Progenitor cell of endocrine pancreas (in vitro differentiated cells): Measurements from ENCODE around the gene LELP1. TPM values are rescaled to one million over a fixed set of nuclear protein-coding genes. Genes with fewer than 3 reads are reported as not detected.

Experiments
- DNase-seq: peaks from one replicate; pipeline ENCODE4 v3.0.0; 2021; ENCODE audit warnings: low spot score; ENCODE audit not compliant: unreplicated experiment
- H3K27ac Mint-ChIP-seq: 2 replicates; pipeline ENCODE4 v1.8.0; 2021; ENCODE audit warnings: mild to moderate bottlenecking, moderate library complexity, mixed read lengths
- H3K27me3 Mint-ChIP-seq: 2 replicates; pipeline ENCODE4 v1.8.0; 2021; ENCODE audit warnings: mixed read lengths
- H3K36me3 Mint-ChIP-seq: 2 replicates; pipeline ENCODE4 v1.8.0; 2022; ENCODE audit warnings: mixed read lengths; ENCODE audit not compliant: insufficient read depth
- H3K4me1 Mint-ChIP-seq: 2 replicates; pipeline ENCODE4 v1.8.0; 2021; ENCODE audit warnings: low read depth, mixed read lengths
- H3K4me3 Mint-ChIP-seq: 2 replicates; pipeline ENCODE4 v1.8.0; 2021; ENCODE audit warnings: low read depth, mild to moderate bottlenecking, moderate library complexity, mixed read lengths
- H3K9me3 Mint-ChIP-seq: 2 replicates; pipeline ENCODE4 v1.8.0; 2021; ENCODE audit warnings: low read depth, mixed read lengths
- CTCF ChIP-seq: fragments of 200-600 bp; sonication (generic); IDR thresholded peaks from one replicate; pipeline ENCODE4 v1.5.0; 2021; ENCODE audit warnings: antibody characterized with exemption, mild to moderate bottlenecking; ENCODE audit not compliant: unreplicated experiment
- total RNA-seq: library from RNA; stranded (reverse); gene quantifications from 2 replicates; pipeline ENCODE4 v1.2.1, GENCODE V29; 2021

The LELP1 gene
- total RNA-seq, 1 donor from 2014 or later, result not detected

- no peak for DNase-seq
- TF ChIP-seq CTCF, result no peak
- Mint-ChIP-seq H3K36me3 (no peaks in the 10 kb centered on the region), H3K4me1 (no peaks in the 10 kb centered on the region), H3K27me3 (peaks cover 32% of the 10 kb centered on the region), H3K4me3 (no peak overlapping the region), H3K27ac (no peak overlapping the region), H3K9me3 (no peaks in the 10 kb centered on the region)
Observed at GRCh38 chr1:153246825-153247224, 43.6 kb downstream of the LELP1 start.

- DNase-seq, result no peak
- no peak overlapping the region for H3K27ac Mint-ChIP-seq
- H3K4me1 Mint-ChIP-seq, result no peaks in the 10 kb centered on the region
- no peak for TF ChIP-seq CTCF
- H3K4me3 Mint-ChIP-seq, result no peak overlapping the region
- H3K27me3 Mint-ChIP-seq, result peaks cover 34% of the 10 kb centered on the region
- no peaks in the 10 kb centered on the region for H3K9me3 Mint-ChIP-seq
- no peaks in the 10 kb centered on the region for H3K36me3 Mint-ChIP-seq
Observed at GRCh38 chr1:153248176-153248879, 45.1 kb downstream of the LELP1 start.

GRCh38 chr1:153250166-153250565, 46.9 kb downstream of the LELP1 start:
- Mint-ChIP-seq H3K27ac (no peak overlapping the region), H3K36me3 (no peaks in the 10 kb centered on the region), H3K4me3 (no peak overlapping the region), H3K9me3 (no peaks in the 10 kb centered on the region), H3K27me3 (peaks cover 42% of the 10 kb centered on the region), H3K4me1 (no peaks in the 10 kb centered on the region)
- no peak for TF ChIP-seq CTCF
- no peak for DNase-seq

- Mint-ChIP-seq H3K9me3 (no peaks in the 10 kb centered on the region), H3K36me3 (no peaks in the 10 kb centered on the region), H3K27ac (no peak overlapping the region), H3K4me1 (no peaks in the 10 kb centered on the region), H3K4me3 (no peak overlapping the region), H3K27me3 (peaks cover 47% of the 10 kb centered on the region)
- no peak for DNase-seq
- TF ChIP-seq CTCF, result no peak
Observed at GRCh38 chr1:153251087-153251486, 47.9 kb downstream of the LELP1 start.

- DNase-seq, result no peak
- TF ChIP-seq CTCF, result no peak
- H3K4me1 Mint-ChIP-seq, result no peaks in the 10 kb centered on the region
- no peaks in the 10 kb centered on the region for H3K9me3 Mint-ChIP-seq
- H3K4me3 Mint-ChIP-seq, result no peak overlapping the region
- H3K36me3 Mint-ChIP-seq, result no peaks in the 10 kb centered on the region
- H3K27ac Mint-ChIP-seq, result no peak overlapping the region
- peaks cover 46% of the 10 kb centered on the region for H3K27me3 Mint-ChIP-seq
Observed at GRCh38 chr1:153251562-153251961, 48.3 kb downstream of the LELP1 start.
